Endodermal cell (in vitro differentiated cells): ENCODE measurements around the gene LMAN1L. TPM values are rescaled to one million over a fixed set of nuclear protein-coding genes. Genes with fewer than 3 reads are reported as not detected.

ENCODE experiments used
- DNase-seq: peaks from one replicate; pipeline ENCODE4 v3.0.0-alpha.2; 2017
- H3K27ac ChIP-seq: 2 replicates; pipeline ENCODE4 v1.5.1; 2013; ENCODE audit warnings: mild to moderate bottlenecking, low read depth, low read length, moderate library complexity
- H3K27me3 ChIP-seq: 2 replicates; pipeline ENCODE4 v1.6.1; 2013; ENCODE audit warnings: mild to moderate bottlenecking, low read length, moderate library complexity; ENCODE audit not compliant: insufficient read depth, control insufficient read depth, poor library complexity, severe bottlenecking
- H3K36me3 ChIP-seq: 2 replicates; pipeline ENCODE4 v1.7.0; 2013; ENCODE audit warnings: mild to moderate bottlenecking, low read length, moderate library complexity; ENCODE audit not compliant: control insufficient read depth, insufficient read depth
- H3K4me1 ChIP-seq: one replicate; pipeline ENCODE4 v1.7.0; 2013; ENCODE audit warnings: low read length; ENCODE audit not compliant: control insufficient read depth, insufficient read depth
- H3K4me3 ChIP-seq: 2 replicates; pipeline ENCODE4 v1.5.1; 2013; ENCODE audit warnings: mild to moderate bottlenecking, low read length, moderate library complexity
- H3K9ac ChIP-seq: 2 replicates; pipeline ENCODE4 v1.6.1; 2013; ENCODE audit warnings: mild to moderate bottlenecking, low read length, moderate library complexity; ENCODE audit not compliant: poor library complexity, severe bottlenecking; ENCODE audit errors: extremely low read depth
- H3K9me3 ChIP-seq: 2 replicates; pipeline ENCODE4 v1.6.1; 2013; ENCODE audit warnings: mild to moderate bottlenecking, low read length, moderate library complexity; ENCODE audit not compliant: control insufficient read depth
- H3K27ac Mint-ChIP-seq: 2 replicates; pipeline ENCODE4 v1.8.0; 2020; ENCODE audit warnings: mixed read lengths
- H3K27me3 Mint-ChIP-seq: 2 replicates; pipeline ENCODE4 v1.8.0; 2021; ENCODE audit warnings: mild to moderate bottlenecking, mixed read lengths; ENCODE audit not compliant: insufficient read depth
- H3K36me3 Mint-ChIP-seq: 2 replicates; pipeline ENCODE4 v1.8.0; 2020; ENCODE audit warnings: low read depth, mixed read lengths
- H3K4me1 Mint-ChIP-seq: 2 replicates; pipeline ENCODE4 v1.8.0; 2020; ENCODE audit warnings: mixed read lengths
- H3K4me3 Mint-ChIP-seq: 2 replicates; pipeline ENCODE4 v1.8.0; 2020; ENCODE audit warnings: mild to moderate bottlenecking, moderate library complexity, mixed read lengths
- H3K9me3 Mint-ChIP-seq: 2 replicates; pipeline ENCODE4 v1.8.0; 2020; ENCODE audit warnings: mild to moderate bottlenecking, mixed read lengths
- whole genome bisulfite sequencing, 2 experiments: methylation state at CpG; one replicate each; pipeline versions ENCODE4 v1.1.5 to v1.1.7; 2013; ENCODE audit warnings: missing lambda C conversion rate in 2 of 2, mixed read lengths in 1 of 2; ENCODE audit not compliant: insufficient coverage in 1 of 2, insufficient read length in 1 of 2; 5-methylcytosine and 5-hydroxymethylcytosine counted together
- total RNA-seq, 2 donors: library from RNA; stranded (reverse); fragmentation: NEBNext Ultra II Directional in 1 of 2; extraction: Animal tissue kit (Norgen Biotek cat#: 25700) in 1 of 2; gene quantifications; 2 replicates in 1 of 2; 3 replicates in 1 of 2; pipeline ENCODE4 v1.2.1, GENCODE V29; 2021
- TF ChIP-seq, protein P1 (sequence below): fragments of 200-600 bp; sonication (generic); conservative IDR thresholded peaks from 2 replicates; pipeline ENCODE4 v1.5.0; 2021; ENCODE audit warnings: antibody characterized with exemption, mild to moderate bottlenecking

The LMAN1L gene
- total RNA-seq, 2 donors from 2014 or later: not detected

DNA sequence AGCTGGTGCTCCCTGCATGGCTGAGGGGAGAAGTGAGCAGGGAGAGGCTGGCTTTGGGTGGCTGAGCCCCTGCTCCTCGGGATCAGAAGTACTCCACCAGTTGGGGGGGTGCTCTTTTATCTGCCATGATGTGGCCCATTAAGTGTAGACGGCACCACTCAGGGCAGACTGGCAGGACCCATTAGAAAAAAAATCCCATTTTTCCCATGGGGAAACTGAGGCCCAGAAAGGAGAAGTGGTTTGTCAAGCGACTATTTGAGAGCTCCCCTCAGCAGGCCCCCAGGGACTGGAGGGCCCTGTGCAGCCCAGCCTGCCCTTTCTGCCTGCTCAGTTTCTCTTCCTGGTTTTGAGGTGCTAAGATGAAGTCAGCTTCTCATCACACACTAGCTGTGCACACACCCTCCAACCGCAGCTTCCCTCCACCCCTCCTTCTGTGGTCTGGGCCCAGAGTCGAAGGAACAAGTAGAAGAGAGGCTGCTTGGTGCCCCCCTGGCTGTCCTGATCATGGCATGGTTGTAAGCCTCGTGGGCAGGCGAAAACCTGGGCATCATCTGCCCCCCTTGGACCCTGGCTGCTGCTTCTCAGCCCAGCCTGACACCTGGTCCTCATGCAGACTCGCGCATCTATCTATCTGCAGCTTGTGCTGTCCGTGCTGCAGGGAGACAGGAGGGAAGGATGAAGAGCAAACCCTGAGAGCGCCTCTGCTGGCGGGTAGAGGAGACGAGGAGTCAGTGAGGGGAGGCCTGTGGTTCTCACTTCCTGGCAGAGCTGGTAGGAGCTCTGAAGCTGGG lies 25.2 kb upstream of the LMAN1L start:
- Histone ChIP-seq H3K27ac (no peak overlapping the region), H3K9ac (no peak overlapping the region), H3K4me3 (no peak overlapping the region), H3K27me3 (no peaks in the 10 kb centered on the region), H3K9me3 (no peaks in the 10 kb centered on the region), H3K36me3 (peaks cover 19% of the 10 kb centered on the region), H3K4me1 (peaks cover 6% of the 10 kb centered on the region)
- H3K4me3 Mint-ChIP-seq: no peak overlapping the region
- H3K27ac Mint-ChIP-seq: no peak overlapping the region
- peaks cover 9% of the 10 kb centered on the region for H3K36me3 Mint-ChIP-seq
- DNase-seq: peak; percentile 93
- no peaks in the 10 kb centered on the region for H3K9me3 Mint-ChIP-seq
- 45 to 49% methylated on average over 6 to 13 of the region's 13 CpGs for WGBS, 2 experiments
- TF ChIP-seq, protein P1, sequence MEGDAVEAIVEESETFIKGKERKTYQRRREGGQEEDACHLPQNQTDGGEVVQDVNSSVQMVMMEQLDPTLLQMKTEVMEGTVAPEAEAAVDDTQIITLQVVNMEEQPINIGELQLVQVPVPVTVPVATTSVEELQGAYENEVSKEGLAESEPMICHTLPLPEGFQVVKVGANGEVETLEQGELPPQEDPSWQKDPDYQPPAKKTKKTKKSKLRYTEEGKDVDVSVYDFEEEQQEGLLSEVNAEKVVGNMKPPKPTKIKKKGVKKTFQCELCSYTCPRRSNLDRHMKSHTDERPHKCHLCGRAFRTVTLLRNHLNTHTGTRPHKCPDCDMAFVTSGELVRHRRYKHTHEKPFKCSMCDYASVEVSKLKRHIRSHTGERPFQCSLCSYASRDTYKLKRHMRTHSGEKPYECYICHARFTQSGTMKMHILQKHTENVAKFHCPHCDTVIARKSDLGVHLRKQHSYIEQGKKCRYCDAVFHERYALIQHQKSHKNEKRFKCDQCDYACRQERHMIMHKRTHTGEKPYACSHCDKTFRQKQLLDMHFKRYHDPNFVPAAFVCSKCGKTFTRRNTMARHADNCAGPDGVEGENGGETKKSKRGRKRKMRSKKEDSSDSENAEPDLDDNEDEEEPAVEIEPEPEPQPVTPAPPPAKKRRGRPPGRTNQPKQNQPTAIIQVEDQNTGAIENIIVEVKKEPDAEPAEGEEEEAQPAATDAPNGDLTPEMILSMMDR: peak; percentile 83
- peaks cover 27% of the 10 kb centered on the region for H3K4me1 Mint-ChIP-seq
- H3K27me3 Mint-ChIP-seq: no peaks in the 10 kb centered on the region

DNA sequence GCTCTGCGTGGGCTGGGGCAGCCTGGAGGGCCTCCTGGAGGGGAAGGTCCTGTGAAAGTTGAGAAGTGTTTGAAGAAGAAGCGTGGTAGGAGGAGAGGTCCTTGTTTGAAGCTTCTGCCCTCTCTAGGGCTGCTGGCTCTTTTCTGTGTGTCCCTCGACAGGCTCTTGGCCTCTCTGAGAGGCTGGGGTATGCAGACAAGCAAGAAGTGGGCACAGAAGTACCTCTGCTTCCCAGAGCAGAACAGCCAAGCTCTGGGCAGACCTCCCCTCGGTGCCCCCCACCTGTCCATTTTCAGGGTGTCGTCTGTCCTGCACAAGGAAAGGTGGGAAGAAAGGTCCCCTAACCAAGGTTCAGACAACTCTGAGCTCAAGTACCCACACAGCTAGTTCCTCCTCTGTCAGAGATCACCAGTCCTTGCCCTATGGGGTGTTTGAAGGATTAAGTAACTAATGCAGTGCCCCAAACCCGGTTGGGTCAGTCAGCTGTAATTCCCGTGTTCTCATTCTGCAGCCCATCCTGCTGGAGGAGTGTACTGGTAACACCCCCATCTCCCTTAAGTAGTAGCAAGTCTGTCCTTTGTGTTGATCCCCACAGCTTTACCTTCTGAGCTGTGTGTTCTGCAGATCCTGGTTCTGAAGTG lies 24.5 kb upstream of the LMAN1L start:
- Histone ChIP-seq H3K4me1 (peaks cover 2% of the 10 kb centered on the region), H3K27me3 (no peaks in the 10 kb centered on the region), H3K9me3 (no peaks in the 10 kb centered on the region), H3K36me3 (peaks cover 19% of the 10 kb centered on the region), H3K9ac (no peak overlapping the region), H3K4me3 (no peak overlapping the region), H3K27ac (no peak overlapping the region)
- no peak for DNase-seq
- H3K36me3 Mint-ChIP-seq: peaks cover 9% of the 10 kb centered on the region
- H3K27ac Mint-ChIP-seq: no peak overlapping the region
- H3K9me3 Mint-ChIP-seq: no peaks in the 10 kb centered on the region
- 50 to 65% methylated on average over 2 to 7 of the region's 7 CpGs for WGBS, 2 experiments
- TF ChIP-seq, protein P1: peak; percentile 12
- H3K4me1 Mint-ChIP-seq: peaks cover 21% of the 10 kb centered on the region
- no peaks in the 10 kb centered on the region for H3K27me3 Mint-ChIP-seq
- no peak overlapping the region for H3K4me3 Mint-ChIP-seq

DNA sequence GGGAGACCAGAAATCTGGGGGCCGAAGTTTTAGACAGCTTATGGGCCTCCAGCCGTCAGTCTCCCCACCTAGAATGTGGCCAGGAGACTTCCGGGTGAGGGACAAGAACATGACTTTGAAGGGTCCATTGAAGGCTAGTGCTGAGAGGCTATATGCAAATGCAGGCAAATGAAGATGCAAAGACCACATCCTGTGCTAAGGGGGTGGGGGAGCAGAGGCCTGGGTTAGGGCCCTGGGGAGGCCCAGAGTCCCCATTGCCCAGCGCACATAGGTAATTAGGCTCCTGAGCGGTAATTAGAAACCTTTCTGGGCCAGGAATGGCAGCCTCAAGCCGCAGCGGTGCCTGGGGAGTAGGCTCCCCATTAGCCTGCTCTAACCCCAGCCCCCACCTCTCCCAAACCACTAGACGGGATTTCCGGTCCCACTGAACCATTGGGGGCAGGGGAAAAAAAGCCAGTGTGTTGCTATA lies 23.9 kb upstream of the LMAN1L start:
- no peaks in the 10 kb centered on the region for H3K9me3 Mint-ChIP-seq
- H3K9ac ChIP-seq: no peak overlapping the region
- no peak overlapping the region for H3K27ac ChIP-seq
- no peaks in the 10 kb centered on the region for H3K9me3 ChIP-seq
- H3K4me3 Mint-ChIP-seq: no peak overlapping the region
- no peak for DNase-seq
- no peak overlapping the region for H3K27ac Mint-ChIP-seq
- TF ChIP-seq, protein P1: no peak
- 88 to 91% methylated on average over 3 to 9 of the region's 9 CpGs for WGBS, 2 experiments
- H3K36me3 Mint-ChIP-seq: peaks cover 8% of the 10 kb centered on the region
- H3K4me1 ChIP-seq: no peaks in the 10 kb centered on the region
- peaks cover 16% of the 10 kb centered on the region for H3K4me1 Mint-ChIP-seq
- peaks cover 19% of the 10 kb centered on the region for H3K36me3 ChIP-seq
- no peak overlapping the region for H3K4me3 ChIP-seq
- H3K27me3 Mint-ChIP-seq: no peaks in the 10 kb centered on the region
- no peaks in the 10 kb centered on the region for H3K27me3 ChIP-seq
